OCI-LY3 (cell line): ENCODE measurements around the gene NYAP2.

Experiments used
- CTCF ChIP-seq: fragments of 200-600, 300-600 bp; sonication (generic); IDR thresholded peaks from 2 replicates; pipeline ENCODE4 v1.5.1; 2014; ENCODE audit warnings: antibody characterized with exemption, low read length, low read depth
- EZH2phosphoT487 ChIP-seq: fragments of 200-600 bp; shearing (Covaris generic); IDR thresholded peaks from 2 replicates; pipeline ENCODE4 v1.6.1; 2018; ENCODE audit warnings: antibody characterized with exemption, mixed run types, low read depth

GRCh38 chr2:225400060-225400511 is 576 bp downstream of the NYAP2 start:
- TF ChIP-seq CTCF (no peak), EZH2phosphoT487 (no peak)
